Transverse colon (tissue), 4 donors: Measurements from ENCODE around the gene LRWD1. TPM values are rescaled to one million over a fixed set of nuclear protein-coding genes. Genes with fewer than 3 reads are reported as not detected.

Experiments
- DNase-seq: peaks from one replicate; pipeline ENCODE4 v3.0.0-alpha.2; 2019
- H3K27ac ChIP-seq, 4 donors: fragments of 200-600 bp; sonication (generic); 2 replicates each; pipeline ENCODE4 v1.5.1; 2016 to 2018; ENCODE audit warnings: inconsistent platforms in 4 of 4
- H3K27me3 ChIP-seq: fragments of 200-600 bp; sonication (generic); 2 replicates; pipeline ENCODE4 v1.5.1; 2017; ENCODE audit warnings: inconsistent platforms
- H3K36me3 ChIP-seq, 4 donors: fragments of 200-600 bp; sonication (generic); 2 replicates each; pipeline ENCODE4 v1.5.1; 2017 to 2019; ENCODE audit warnings: inconsistent platforms in 4 of 4
- H3K4me1 ChIP-seq, 4 donors: fragments of 200-600 bp; sonication (generic); 2 replicates each; pipeline ENCODE4 v1.5.1; 2017 to 2020; ENCODE audit warnings: inconsistent platforms in 4 of 4
- H3K4me3 ChIP-seq, 4 donors: fragments of 200-600 bp; sonication (generic); 1 replicate in 1 of 4; 2 replicates in 3 of 4; pipeline versions ENCODE4 v1.5.1 to v1.6.1; 2017 to 2019; ENCODE audit warnings: inconsistent platforms in 4 of 4
- H3K9me3 ChIP-seq, 2 donors: fragments of 200-600 bp; sonication (generic); 2 replicates each; pipeline ENCODE4 v1.5.1; 2017 to 2019; ENCODE audit warnings: inconsistent platforms in 2 of 2
- EP300 ChIP-seq: sonication (generic); formaldehyde crosslinking; IDR thresholded peaks from one replicate; pipeline ENCODE4 v1.6.1; 2017; ENCODE audit warnings: antibody characterized with exemption, low read depth
- POLR2A ChIP-seq: fragments of 450-650 bp; IDR thresholded peaks from one replicate; pipeline ENCODE4 v1.6.1; 2016; ENCODE audit warnings: antibody characterized with exemption, mild to moderate bottlenecking, moderate library complexity
- POLR2AphosphoS5 ChIP-seq, 3 donors: sonication (generic); formaldehyde crosslinking; IDR thresholded peaks; one replicate each; pipeline ENCODE4 v1.6.1; 2016; ENCODE audit warnings: antibody characterized with exemption in 3 of 3
- WGBS, 2 donors: methylation state at CpG; one replicate each; pipeline ENCODE4 v1.1.5; 2018; ENCODE audit warnings: low coverage in 1 of 2; 5-methylcytosine and 5-hydroxymethylcytosine counted together
- in situ Hi-C, 4 donors: fragments of 200-750 bp; cut with MboI; loops; one replicate each; pipeline versions ENCODE4 v1.15.0 to v1.15.1; 2017; ENCODE audit warnings: low sequenced_read_pairs in 3 of 4, low pct_ligation_motif_present in 1 of 4, low pct_unique_long_range_greater_than_20kb in 1 of 4
- intact Hi-C: fragments of 100-400 bp; cut with DNase I; formaldehyde crosslinking; loops from one replicate; pipeline ENCODE4 v1.15.1; 2023; ENCODE audit warnings: low total_unique reads
- total RNA-seq, 4 donors: library from RNA; depleted of rRNA; stranded (reverse); fragments of >200 nt; gene quantifications; one replicate each; pipeline ENCODE4 v1.1.0, GENCODE V29; 2016
- TF ChIP-seq, protein P1 (sequence below), 5 experiments: fragments of 200-600 bp in 3 of 5; fragments of 450-650 bp in 2 of 5; sonication (generic) in 3 of 5; IDR thresholded peaks; 1 replicate in 2 of 5; 2 replicates in 3 of 5; pipeline ENCODE4 v1.5.1; 2016 to 2017; ENCODE audit warnings: antibody characterized with exemption in 5 of 5, inconsistent platforms in 3 of 5, mild to moderate bottlenecking in 2 of 5, moderate library complexity in 1 of 5

Gene LRWD1
- total RNA-seq, 4 donors from 2014 or later: 15.7 to 45.6 (median 18.4) TPM

GRCh38 chr7:102446387-102447156 lies 18.2 kb upstream of the LRWD1 start:
- Histone ChIP-seq H3K9me3 (no peaks in the 10 kb centered on the region), H3K27me3 (no peaks in the 10 kb centered on the region), H3K4me3 (no peak overlapping the region), H3K4me1 (no peaks in the 10 kb centered on the region), H3K36me3 (no peaks in the 10 kb centered on the region), H3K27ac (peak overlapping the region in 1 of 4 donors; percentile 31)
- in situ Hi-C loops: no loop called here
- DNase-seq: peak; percentile 50
- 94% methylated on average over 34 of the region's 41 CpGs; no CpG with 5 or more reads in 1 of the 2 donors for WGBS, 2 donors
- TF ChIP-seq EP300: no peak
- TF ChIP-seq POLR2AphosphoS5 (IDR thresholded peaks at IDR 0.05): peak in 1 of 3 donors; percentile 26
- no peak for TF ChIP-seq POLR2A
- intact Hi-C loops: no loop called here

DNA sequence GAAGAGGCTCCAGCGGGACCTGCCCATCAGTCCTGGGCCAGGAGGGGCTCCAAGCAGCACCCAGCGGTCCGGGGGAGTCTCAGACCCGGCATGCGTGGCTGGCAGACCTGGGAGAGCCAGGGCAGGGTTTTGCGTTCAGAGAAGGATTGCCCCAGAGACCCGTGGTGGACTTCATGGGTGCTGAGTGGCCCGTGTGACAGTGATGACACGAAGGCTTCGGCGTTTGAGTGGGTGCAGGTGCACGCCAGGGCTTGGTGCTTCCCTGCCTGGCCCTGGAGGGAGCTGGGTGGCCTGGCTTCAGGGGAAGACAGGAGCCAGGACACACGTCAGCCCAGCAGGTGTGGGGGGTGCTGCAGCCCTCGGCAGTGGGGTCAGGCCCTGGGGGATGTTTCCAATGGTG lies 17.5 kb upstream of the LRWD1 start:
- DNase-seq: no peak
- Histone ChIP-seq H3K36me3 (no peaks in the 10 kb centered on the region), H3K27me3 (no peaks in the 10 kb centered on the region), H3K9me3 (no peaks in the 10 kb centered on the region), H3K27ac (no peak overlapping the region), H3K4me3 (no peak overlapping the region), H3K4me1 (no peaks in the 10 kb centered on the region)
- 89 to 93% methylated on average over 3 to 14 of the region's 14 CpGs for WGBS, 2 donors
- TF ChIP-seq POLR2AphosphoS5 (IDR thresholded peaks at IDR 0.05): no peak
- TF ChIP-seq POLR2A: no peak
- TF ChIP-seq, protein P1, sequence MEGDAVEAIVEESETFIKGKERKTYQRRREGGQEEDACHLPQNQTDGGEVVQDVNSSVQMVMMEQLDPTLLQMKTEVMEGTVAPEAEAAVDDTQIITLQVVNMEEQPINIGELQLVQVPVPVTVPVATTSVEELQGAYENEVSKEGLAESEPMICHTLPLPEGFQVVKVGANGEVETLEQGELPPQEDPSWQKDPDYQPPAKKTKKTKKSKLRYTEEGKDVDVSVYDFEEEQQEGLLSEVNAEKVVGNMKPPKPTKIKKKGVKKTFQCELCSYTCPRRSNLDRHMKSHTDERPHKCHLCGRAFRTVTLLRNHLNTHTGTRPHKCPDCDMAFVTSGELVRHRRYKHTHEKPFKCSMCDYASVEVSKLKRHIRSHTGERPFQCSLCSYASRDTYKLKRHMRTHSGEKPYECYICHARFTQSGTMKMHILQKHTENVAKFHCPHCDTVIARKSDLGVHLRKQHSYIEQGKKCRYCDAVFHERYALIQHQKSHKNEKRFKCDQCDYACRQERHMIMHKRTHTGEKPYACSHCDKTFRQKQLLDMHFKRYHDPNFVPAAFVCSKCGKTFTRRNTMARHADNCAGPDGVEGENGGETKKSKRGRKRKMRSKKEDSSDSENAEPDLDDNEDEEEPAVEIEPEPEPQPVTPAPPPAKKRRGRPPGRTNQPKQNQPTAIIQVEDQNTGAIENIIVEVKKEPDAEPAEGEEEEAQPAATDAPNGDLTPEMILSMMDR (IDR thresholded peaks at IDR 0.05): no peak
- TF ChIP-seq EP300: no peak
- in situ Hi-C loops: no loop called here
- intact Hi-C loops: no loop called here

DNA sequence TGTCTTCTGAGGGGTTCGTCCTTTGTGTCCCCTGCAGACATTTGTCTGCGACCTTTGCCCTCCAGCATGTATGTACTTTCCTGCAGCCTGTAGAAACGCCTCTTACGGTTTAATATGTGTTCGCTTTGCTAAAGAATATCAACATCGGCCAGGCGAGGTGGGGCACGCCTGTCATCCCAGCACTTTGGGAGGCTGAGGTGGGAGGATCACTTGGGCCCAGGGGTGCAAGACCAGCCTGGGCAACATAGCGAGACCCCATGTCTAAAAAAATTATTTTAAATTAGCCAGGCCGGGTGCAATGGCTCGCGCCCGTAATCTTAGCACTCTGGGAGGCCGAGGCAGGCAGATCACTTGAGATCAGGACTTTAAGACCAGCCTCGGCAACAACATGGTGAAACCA lies 15.6 kb upstream of the LRWD1 start:
- Histone ChIP-seq H3K4me3 (no peak overlapping the region), H3K27me3 (no peaks in the 10 kb centered on the region), H3K36me3 (no peaks in the 10 kb centered on the region), H3K27ac (no peak overlapping the region), H3K4me1 (no peaks in the 10 kb centered on the region), H3K9me3 (no peaks in the 10 kb centered on the region)
- in situ Hi-C loops (no loop called here), intact Hi-C loops (no loop called here)
- 80 to 87% methylated on average over 1 to 15 of the region's 15 CpGs for WGBS, 2 donors
- no peak for DNase-seq
- TF ChIP-seq, protein P1 (IDR thresholded peaks at IDR 0.05): no peak
- TF ChIP-seq POLR2AphosphoS5 (IDR thresholded peaks at IDR 0.05) (no peak), POLR2A (no peak), EP300 (no peak)

DNA sequence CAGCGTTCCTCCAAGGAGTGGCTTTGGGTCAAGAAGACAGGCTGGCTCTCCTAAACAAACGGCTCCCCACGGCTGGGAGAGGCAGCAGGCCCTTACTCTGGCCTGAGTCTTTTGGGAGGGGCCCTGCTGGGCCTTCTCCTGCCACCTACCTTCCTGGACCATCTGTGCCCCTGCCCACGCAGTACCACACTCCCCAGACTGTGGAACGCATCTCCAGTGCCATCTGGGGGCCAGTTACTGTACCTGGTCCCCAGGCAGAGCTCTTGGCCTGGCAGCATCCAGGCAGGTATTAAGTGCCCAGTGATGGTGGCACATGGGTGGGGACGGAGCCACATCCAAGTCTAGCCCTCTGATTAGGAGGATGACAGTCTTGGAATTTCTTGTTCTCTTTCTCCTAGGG lies 14.5 kb upstream of the LRWD1 start:
- 60 to 100% methylated on average over 1 to 6 of the region's 6 CpGs for WGBS, 2 donors
- in situ Hi-C loops: loop anchor here in 1 of 4 donors (10.0 kb wide), 1 partner anchor 45 kb away; no protein-coding TSS in a partner anchor
- peak; percentile 48 for DNase-seq

More for the DNA sequence above, 14.5 kb upstream of the LRWD1 start:
- TF ChIP-seq EP300: no peak
- TF ChIP-seq, protein P1 (IDR thresholded peaks at IDR 0.05): peak in 1 of 5 experiments; percentile 8
- H3K27me3 ChIP-seq: no peaks in the 10 kb centered on the region
- no peak overlapping the region for H3K4me3 ChIP-seq
- no peaks in the 10 kb centered on the region for H3K36me3 ChIP-seq
- no peak overlapping the region for H3K27ac ChIP-seq
- no peaks in the 10 kb centered on the region for H3K4me1 ChIP-seq
- intact Hi-C loops: no loop called here
- no peaks in the 10 kb centered on the region for H3K9me3 ChIP-seq
